ENCODE measurements around the gene WTAP.

DNA sequence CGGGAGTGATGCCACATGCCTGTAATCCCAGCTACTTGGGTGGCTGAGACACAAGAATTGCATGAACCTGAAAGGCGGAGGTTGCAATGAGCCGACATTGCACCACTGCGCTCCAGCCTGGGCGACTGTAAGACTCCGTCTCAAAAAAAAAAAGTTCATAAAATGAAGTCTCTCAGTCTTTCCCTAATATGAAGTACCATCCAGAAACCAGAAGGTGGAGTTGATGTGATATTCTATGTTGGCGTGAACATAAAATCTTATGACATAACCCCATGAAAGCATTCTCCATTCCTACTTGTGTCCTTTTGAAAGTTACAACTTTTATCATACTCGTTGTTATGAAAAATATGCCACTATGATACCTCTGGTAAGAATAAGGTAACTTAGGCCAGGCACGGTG is 40.0 kb upstream of the WTAP start:
- TF ChIP-seq CTCF (IDR thresholded peaks at IDR 0.05): no peak
- TF ChIP-seq POLR2A (IDR thresholded peaks at IDR 0.05): no peak

Data from thyroid gland (tissue), 4 donors.